Fibroblast of lung (primary cell): ENCODE data around the gene RUNX1. TPM values are rescaled to one million over a fixed set of nuclear protein-coding genes. Genes with fewer than 3 reads are reported as not detected.

Experiments used
- DNase-seq, 2 donors: peaks; one replicate each; pipeline versions ENCODE4 v3.0.0 to v3.0.0-alpha.2; 2010; ENCODE audit warnings: low read depth in 2 of 2
- H2AFZ ChIP-seq: 2 replicates; pipeline ENCODE4 v1.5.1; 2012; ENCODE audit warnings: low read length, control low read depth, inconsistent platforms
- H3K27ac ChIP-seq: 2 replicates; pipeline ENCODE4 v1.5.1; 2011; ENCODE audit warnings: low read length, control low read depth; ENCODE audit not compliant: insufficient read depth
- H3K27me3 ChIP-seq: 2 replicates; pipeline ENCODE4 v1.5.1; 2011; ENCODE audit warnings: mild to moderate bottlenecking, low read length; ENCODE audit not compliant: control insufficient read depth, insufficient read depth
- H3K36me3 ChIP-seq: 2 replicates; pipeline ENCODE4 v1.5.1; 2011; ENCODE audit warnings: low read length; ENCODE audit not compliant: control insufficient read depth, insufficient read depth
- H3K4me1 ChIP-seq: 2 replicates; pipeline ENCODE4 v1.5.1; 2011; ENCODE audit warnings: low read length; ENCODE audit not compliant: control insufficient read depth, insufficient read depth; ENCODE audit errors: extremely low read depth
- H3K4me2 ChIP-seq: 2 replicates; pipeline ENCODE4 v1.5.1; 2011; ENCODE audit warnings: low read length, control low read depth; ENCODE audit not compliant: insufficient read depth; ENCODE audit errors: extremely low read depth
- H3K4me3 ChIP-seq, 4 experiments: fragments of 200-600 bp in 1 of 4; sonication (generic) in 1 of 4; replicated peaks in 1 of 4; 2 replicates each; pipeline ENCODE4 v1.5.1; 2011 to 2016; ENCODE audit warnings: low read length in 4 of 4, low read depth in 3 of 4, mild to moderate bottlenecking in 3 of 4, control low read depth in 2 of 4, inconsistent platforms in 1 of 4, mixed read lengths in 1 of 4; ENCODE audit not compliant: insufficient read depth in 1 of 4; ENCODE audit errors: control extremely low read depth in 1 of 4
- H3K79me2 ChIP-seq: 2 replicates; pipeline ENCODE4 v1.5.1; 2012; ENCODE audit warnings: mild to moderate bottlenecking, low read length, inconsistent platforms; ENCODE audit not compliant: control insufficient read depth, insufficient read depth
- H3K9ac ChIP-seq: 2 replicates; pipeline ENCODE4 v1.5.1; 2011; ENCODE audit warnings: mild to moderate bottlenecking, low read length, control low read depth; ENCODE audit not compliant: insufficient read depth
- H3K9me3 ChIP-seq: 2 replicates; pipeline ENCODE4 v1.5.1; 2012; ENCODE audit warnings: low read depth, low read length; ENCODE audit not compliant: control insufficient read depth, insufficient read depth
- H4K20me1 ChIP-seq: 2 replicates; pipeline ENCODE4 v1.5.1; 2011; ENCODE audit warnings: low read length; ENCODE audit not compliant: control insufficient read depth, insufficient read depth; ENCODE audit errors: extremely low read depth
- CTCF ChIP-seq, 2 donors: IDR thresholded peaks in 1 of 2; conservative IDR thresholded peaks in 1 of 2; 1 replicate in 1 of 2; 2 replicates in 1 of 2; pipeline ENCODE4 v1.5.1; 2011 to 2012; ENCODE audit warnings: low read length in 2 of 2, control low read depth in 1 of 2, inconsistent platforms in 1 of 2, low read depth in 1 of 2, mild to moderate bottlenecking in 1 of 2
- EZH2 ChIP-seq: IDR thresholded peaks from 2 replicates; pipeline ENCODE4 v1.5.1; 2012; ENCODE audit warnings: low read length, control low read depth, mild to moderate bottlenecking; ENCODE audit errors: missing control alignments
- polyA plus RNA-seq, 2 donors: library from polyadenylated mRNA; depleted of rRNA in 1 of 2; stranded (reverse) in 1 of 2; unstranded in 1 of 2; fragments of >200 nt; gene quantifications; 2 replicates each; pipeline ENCODE4 v1.2.1, GENCODE V29; 2011 to 2012; ENCODE audit warnings: missing spikeins in 1 of 2
- total RNA-seq: library from RNA; depleted of rRNA; stranded (reverse); fragments of >200 nt; gene quantifications from 2 replicates; pipeline ENCODE4 v1.2.1, GENCODE V29; 2014

RUNX1 gene
- total and polyA plus RNA-seq, 2 donors (not counting 1 experiment from before 2014, with no cell fraction given) = 23.1 to 41.6 TPM

- Histone ChIP-seq H4K20me1 (peaks cover 2% of the 10 kb centered on the region), H3K9ac (no peak overlapping the region), H3K27me3 (no peaks in the 10 kb centered on the region), H2AFZ (no peak overlapping the region), H3K4me2 (no peak overlapping the region), H3K4me1 (peaks cover 37% of the 10 kb centered on the region), H3K27ac (peak overlapping the region; percentile 39), H3K4me3 (peak overlapping the region in 2 of 4 experiments; percentile 7 to 93), H3K36me3 (peaks cover 20% of the 10 kb centered on the region), H3K79me2 (peaks cover 79% of the 10 kb centered on the region), H3K9me3 (no peaks in the 10 kb centered on the region)
- TF ChIP-seq CTCF (conservative IDR thresholded peaks at IDR 0.05 in 1 of 2, IDR thresholded peaks at IDR 0.05 in 1 of 2; ENCODE audit: low read depth in 1 of 2, low read length in 2 of 2) (no peak), EZH2 (no peak)
- DNase-seq = no peak
These were observed 209.9 kb downstream of the RUNX1 start for GRCh38 chr21:34838956-34839820.

- Histone ChIP-seq H3K27ac (peak overlapping the region; percentile 86), H3K9me3 (no peaks in the 10 kb centered on the region), H4K20me1 (peaks cover 2% of the 10 kb centered on the region), H3K27me3 (no peaks in the 10 kb centered on the region), H3K79me2 (peaks cover 72% of the 10 kb centered on the region), H3K36me3 (peaks cover 23% of the 10 kb centered on the region), H3K9ac (peak overlapping the region; percentile 27), H3K4me2 (peak overlapping the region; percentile 73), H2AFZ (no peak overlapping the region), H3K4me1 (peaks cover 31% of the 10 kb centered on the region), H3K4me3 (peak overlapping the region; percentile 5 to 93 (median 33))
- no peak for DNase-seq
- no peak for TF ChIP-seq EZH2
- TF ChIP-seq CTCF (conservative IDR thresholded peaks at IDR 0.05 in 1 of 2, IDR thresholded peaks at IDR 0.05 in 1 of 2; ENCODE audit: low read depth in 1 of 2, low read length in 2 of 2) = no peak
These were observed 212.1 kb downstream of the RUNX1 start for GRCh38 chr21:34836933-34837505.

DNA sequence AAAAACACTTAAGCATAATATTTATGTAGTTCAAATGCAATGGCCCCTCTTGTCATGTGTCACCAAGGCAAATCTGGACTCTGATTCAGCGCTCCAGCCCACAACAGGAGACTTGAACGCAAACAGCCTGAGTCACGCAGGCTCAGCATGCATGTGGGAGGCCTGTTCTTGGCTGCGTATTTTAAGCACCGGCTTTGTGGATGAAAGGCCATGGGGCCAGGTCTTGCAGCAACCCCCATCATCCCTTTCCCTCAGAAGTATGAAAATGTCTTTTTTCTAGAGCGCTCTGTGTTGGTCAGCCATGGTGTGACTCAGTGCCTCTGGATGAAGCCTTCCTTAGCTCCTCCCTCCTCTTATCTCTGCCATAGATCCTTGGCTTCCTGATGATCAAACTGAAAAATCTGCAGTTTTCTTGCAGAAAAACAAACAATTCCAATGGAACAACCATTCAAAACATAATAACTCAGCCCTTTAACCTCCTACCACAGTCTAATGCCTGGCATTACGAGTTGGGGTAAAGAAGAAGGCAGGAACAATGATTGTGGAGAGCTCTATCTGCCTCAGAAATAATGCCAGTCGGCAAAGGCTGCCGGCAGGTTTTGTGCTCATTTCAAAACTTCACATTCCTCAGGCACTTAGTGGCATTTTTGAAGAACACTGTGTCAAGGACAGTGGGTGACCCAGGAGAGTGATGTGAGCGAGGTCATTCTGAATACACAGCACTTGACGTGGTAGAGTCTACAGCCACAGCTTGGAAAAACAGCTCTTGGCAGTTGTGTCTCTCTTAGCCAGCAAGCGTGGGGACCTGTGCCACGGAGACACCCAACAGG is 212.8 kb downstream of the RUNX1 start:
- Histone ChIP-seq H3K79me2 (peaks cover 71% of the 10 kb centered on the region), H4K20me1 (peaks cover 2% of the 10 kb centered on the region)

More for the DNA sequence above, 212.8 kb downstream of the RUNX1 start:
- Histone ChIP-seq H3K9me3 (no peaks in the 10 kb centered on the region), H3K4me3 (peak overlapping the region; percentile 5 to 93 (median 33)), H3K9ac (peak overlapping the region; percentile 27), H3K27ac (peak overlapping the region; percentile 86), H2AFZ (no peak overlapping the region), H3K36me3 (peaks cover 23% of the 10 kb centered on the region), H3K27me3 (no peaks in the 10 kb centered on the region), H3K4me1 (peaks cover 31% of the 10 kb centered on the region), H3K4me2 (peak overlapping the region; percentile 73)
- DNase-seq = peak; percentile 100
- TF ChIP-seq CTCF (conservative IDR thresholded peaks at IDR 0.05 in 1 of 2, IDR thresholded peaks at IDR 0.05 in 1 of 2; ENCODE audit: low read depth in 1 of 2, low read length in 2 of 2) = no peak
- no peak for TF ChIP-seq EZH2
